GM19099 (cell line): ENCODE data around the gene CACNA1C.

Experiments used
- POLR2A ChIP-seq: IDR thresholded peaks from 3 replicates; pipeline ENCODE4 v1.6.1; 2011; ENCODE audit warnings: low read depth; ENCODE audit not compliant: insufficient read length; ENCODE audit errors: extremely low read depth

The CACNA1C gene

DNA sequence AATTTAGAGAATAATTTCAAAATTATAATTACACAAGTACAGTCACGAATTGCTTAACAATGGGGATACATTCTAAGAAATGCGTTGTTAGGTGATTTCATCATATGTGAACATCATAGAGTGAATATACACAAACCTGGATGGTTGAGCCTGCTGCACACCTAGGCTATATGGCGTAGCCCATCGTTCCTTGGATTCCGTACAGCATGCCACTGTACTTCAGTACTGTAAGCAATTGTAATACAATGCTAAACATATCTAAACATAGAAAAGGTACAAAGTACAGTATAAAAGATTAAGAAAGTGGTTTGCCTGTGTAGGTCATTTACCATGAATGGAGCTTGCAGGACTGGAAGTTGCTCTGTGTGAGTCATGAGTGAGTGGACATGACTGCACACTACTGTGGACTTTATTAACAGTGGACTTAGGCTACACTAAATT lies 286.2 kb downstream of the CACNA1C start:
- TF ChIP-seq POLR2A: no peak

GRCh38 chr12:2341051-2341751 lies 288.4 kb downstream of the CACNA1C start:
- no peak for TF ChIP-seq POLR2A

DNA sequence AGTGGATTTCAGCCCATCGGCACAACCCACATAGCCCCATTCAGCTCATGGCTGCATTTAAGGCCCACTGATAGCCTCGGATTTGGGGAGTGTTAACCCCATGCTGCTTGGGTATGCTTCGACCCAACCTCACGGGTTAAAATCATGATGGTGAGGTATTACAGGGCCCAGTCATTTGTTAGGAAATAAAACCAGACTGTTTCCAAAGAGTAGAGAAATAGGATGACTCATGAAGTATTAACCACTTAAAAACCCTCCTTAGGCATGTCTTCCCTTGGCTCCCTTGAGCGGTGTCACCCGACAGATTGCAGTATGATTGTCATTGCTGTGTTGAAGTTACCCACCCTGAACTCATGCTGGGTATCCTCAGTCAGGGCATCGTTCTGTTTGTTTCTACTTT lies 289.1 kb downstream of the CACNA1C start:
- TF ChIP-seq POLR2A: no peak

DNA sequence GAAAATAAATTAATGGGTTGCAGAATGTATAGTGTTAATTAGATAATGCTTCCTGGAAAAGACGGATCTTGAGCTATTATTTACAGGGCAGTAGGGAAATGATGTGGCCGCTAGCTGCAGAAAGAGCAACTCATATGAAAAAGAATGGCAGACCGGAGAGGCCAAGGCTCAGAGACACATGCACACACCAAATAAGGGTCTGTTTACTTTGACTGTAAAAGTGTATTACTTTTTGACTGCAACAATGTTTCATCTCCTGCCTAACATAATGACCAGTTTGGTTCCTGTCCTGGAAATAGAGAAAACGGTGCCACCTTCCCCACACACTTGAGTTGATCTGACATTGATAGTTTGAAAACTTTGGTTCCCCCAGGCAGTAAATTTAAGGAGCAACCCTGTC lies 290.9 kb downstream of the CACNA1C start:
- TF ChIP-seq POLR2A: no peak

GRCh38 chr12:2344476-2344875 lies 291.7 kb downstream of the CACNA1C start:
- no peak for TF ChIP-seq POLR2A

DNA sequence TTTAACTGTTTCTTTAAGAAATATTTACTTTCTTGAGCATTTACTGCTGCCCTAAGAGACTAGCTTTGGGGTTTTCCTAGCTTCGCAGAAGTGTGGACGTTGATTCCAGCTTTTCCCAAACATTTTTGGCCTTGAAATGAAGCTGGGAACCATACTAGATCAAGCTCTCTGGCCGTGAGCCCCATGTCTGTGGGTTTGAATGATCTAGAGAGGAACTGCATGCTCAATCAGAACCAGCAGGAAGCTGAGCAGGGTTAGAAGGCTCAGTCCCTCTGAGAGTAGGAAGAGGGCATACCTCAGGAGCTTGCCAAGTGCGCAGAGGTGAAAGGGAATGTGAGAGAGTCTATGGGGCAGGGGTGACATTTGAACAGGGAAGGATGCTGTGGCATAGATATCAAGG lies 292.1 kb downstream of the CACNA1C start:
- TF ChIP-seq POLR2A: no peak

DNA sequence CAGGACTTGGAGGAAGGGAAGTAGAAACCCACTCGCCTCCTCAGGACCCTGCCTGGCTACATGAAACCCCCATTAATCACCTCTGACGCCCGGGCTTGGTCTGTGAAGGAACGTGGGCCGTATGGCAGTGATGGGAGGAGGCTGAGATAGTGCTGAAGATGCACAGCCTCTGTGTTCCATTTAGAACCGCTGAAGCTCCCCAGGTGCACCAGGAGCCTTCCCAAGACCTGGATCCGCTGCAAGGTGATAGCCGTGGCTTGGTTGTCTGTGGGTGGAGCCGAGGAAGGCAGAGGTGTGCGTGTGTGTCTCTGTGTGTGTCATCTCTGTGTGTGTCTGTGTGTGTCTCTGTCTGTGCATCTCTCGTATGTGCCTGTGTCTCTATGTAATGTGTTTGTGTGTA lies 293.1 kb downstream of the CACNA1C start:
- TF ChIP-seq POLR2A: no peak

DNA sequence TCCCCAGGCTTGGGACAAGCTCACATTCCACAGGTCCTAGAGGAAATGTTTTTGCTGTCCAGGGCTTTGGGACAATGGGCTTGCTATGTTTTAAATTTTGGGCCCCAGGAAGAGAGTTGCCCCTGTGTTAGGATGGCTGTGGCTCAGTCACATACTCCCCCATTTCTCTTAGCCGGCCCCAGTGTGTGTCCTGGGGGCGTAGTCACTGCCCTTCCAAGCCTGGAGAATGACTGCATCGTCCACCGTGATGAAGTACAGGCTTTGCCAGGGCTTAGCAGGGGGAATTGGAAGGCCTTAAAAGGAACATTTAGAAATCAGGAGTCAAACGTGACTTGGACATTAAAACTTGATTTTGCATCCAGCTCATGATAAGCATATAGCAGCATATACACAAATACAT lies 293.6 kb downstream of the CACNA1C start:
- no peak for TF ChIP-seq POLR2A

- no peak for TF ChIP-seq POLR2A
Measured at GRCh38 chr12:2347137-2347843, 294.5 kb downstream of the CACNA1C start.

GRCh38 chr12:2347844-2348481 lies 295.2 kb downstream of the CACNA1C start:
- TF ChIP-seq POLR2A: no peak

DNA sequence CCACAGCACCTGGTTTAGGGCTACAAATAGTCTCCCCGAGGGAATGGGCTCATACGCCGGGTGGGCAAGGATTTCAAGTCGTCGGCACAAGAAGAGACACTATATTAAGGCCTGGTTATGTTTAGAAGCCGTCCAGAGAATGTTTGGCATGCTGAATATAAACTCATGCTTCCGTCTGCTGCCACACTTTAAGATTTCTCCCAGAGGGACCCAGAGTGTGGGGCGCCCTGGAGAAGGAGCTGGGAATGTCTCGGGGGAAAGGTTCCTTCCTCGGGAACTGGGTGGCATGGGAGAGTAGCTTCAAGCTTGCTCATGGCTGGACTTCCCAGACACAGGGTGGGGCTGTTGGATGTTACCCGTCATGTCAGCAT lies 295.7 kb downstream of the CACNA1C start:
- TF ChIP-seq POLR2A: no peak

DNA sequence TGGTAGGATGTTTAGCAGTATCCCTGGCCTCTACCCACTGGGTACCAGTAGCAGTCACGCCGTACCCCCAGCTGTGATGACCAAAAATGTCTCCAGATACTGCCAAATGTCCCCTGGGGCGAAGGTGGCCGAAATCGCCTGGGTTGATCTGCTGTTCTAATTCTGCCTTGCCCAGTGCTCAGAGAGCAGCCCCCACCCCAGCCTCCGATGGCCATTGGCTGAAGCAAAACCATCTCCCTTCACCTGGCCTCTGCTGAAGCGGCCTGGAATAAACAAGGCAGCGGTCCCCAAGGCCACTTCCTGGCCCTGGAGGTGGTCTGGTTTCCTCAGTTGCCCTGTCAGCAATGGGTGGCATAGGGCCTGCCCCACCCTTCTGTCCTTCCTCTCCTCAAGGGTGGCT lies 298.4 kb downstream of the CACNA1C start:
- no peak for TF ChIP-seq POLR2A

DNA sequence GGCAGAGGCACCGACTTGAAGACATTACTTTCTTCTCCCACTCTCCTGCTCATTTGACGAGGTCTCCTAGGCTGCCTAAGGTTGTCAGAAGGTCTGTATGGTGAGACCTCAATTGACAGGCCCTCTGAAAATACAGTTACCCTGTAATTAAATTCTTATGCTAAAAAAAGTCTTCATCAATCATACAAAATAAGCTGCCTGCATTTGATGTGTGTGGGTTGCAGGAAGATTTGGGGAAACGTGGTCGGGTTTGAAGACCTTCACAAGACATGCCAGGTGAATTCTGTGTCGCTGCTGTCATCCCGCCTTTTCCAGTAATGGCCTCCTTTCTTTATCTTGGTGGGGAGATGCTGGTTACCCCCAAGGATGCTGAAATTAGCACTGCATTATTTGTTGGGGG lies 299.4 kb downstream of the CACNA1C start:
- no peak for TF ChIP-seq POLR2A

DNA sequence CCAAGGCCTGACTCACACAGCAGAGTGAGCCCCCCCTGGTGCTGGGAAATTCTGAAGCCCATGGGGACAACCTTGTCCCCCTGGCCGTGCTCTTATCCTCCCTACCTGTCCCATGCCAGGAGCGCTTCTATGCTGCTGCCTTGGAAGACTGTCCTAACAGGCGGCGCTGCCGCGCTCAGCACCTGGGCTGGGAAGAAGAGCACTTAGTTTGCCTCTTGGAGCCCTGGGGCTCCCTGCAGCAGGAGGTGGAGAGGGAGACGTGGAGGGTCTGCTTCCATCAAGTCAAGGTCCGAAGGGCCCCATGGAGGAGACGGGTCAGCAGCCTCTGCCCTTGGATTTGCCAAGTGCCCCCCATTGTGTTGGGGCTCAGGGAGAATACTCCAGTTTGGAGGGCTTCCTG lies 300.5 kb downstream of the CACNA1C start:
- TF ChIP-seq POLR2A: no peak

DNA sequence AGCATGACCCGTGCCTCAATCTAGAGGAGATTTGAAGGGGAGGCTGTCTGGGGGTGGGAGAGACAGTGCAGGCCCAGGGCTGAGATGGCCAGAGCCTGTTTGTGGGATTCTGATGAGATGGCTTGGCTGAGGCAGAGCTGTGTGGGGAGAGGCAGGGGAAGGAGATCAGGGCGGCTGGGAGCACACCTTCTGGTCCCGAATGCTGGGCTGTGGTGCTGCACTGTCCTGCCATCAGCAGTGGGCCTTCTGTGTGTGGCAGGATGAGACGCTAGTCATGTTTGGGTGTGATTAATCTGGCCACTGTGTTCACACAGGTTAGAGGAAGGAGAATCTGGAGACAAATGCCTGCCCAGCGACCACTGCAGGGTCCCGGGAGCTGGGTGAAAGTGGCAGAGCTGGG lies 300.9 kb downstream of the CACNA1C start:
- TF ChIP-seq POLR2A: no peak

DNA sequence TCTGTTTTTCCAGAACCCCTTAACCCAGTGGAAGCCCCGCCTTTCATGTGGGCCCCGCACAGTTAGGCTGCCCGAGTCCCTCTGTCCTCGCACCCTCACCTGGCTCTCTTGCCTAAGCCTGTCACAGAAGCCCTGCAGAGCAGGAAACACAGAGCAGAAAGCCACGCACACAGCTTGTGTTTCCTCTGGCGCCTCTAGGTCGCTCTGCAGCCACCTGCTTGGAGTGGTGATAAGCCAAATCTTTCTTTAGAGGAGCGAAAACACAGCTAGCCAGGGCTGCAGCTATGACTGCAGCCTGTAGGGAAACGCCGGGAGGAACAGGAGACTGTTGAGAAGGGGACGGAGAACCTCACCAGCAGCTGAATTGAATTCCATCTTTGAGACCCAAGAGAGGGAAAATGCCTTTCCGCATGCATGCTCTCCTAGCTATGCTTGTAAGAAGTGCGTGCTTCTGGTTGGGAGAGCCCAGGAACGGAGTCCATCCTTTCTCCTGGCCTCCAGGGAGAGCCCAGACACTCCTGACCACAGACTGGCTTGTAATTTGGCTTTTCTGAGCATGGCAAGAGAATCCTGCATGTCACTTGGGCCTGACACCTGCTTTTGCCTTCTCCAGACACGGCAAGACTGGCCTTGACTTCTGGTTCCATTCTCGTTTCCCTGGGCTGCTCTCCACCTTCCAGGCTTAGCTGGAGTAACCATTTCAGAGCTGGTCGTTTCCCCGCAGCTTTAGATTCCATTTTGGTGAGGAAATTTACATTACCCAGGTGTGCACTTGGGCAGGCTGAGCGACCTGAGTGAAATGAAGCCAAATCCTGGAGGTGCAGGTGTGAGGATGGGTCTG lies 301.6 kb downstream of the CACNA1C start:
- no peak for TF ChIP-seq POLR2A

- no peak for TF ChIP-seq POLR2A
Measured at GRCh38 chr12:2355198-2355597, 302.4 kb downstream of the CACNA1C start.
